Endothelial cell of umbilical vein (primary cell): ENCODE measurements around the gene CLSTN2. TPM values are rescaled to one million over a fixed set of nuclear protein-coding genes. Genes with fewer than 3 reads are reported as not detected.

Experiments
- BruUV-seq: library from RNA; stranded (reverse); fragments of 400-500 nt; replicated peaks from 2 replicates; lab custom pipeline; 2021; lab: Mats Ljungman, UMichigan
- CTCF ChIA-PET: fragments of 300-600, 350-600 bp; sonication (Branson Sonifier 250); formaldehyde crosslinking; loops from one replicate; lab custom pipeline; 2021; ENCODE audit warnings: antibody characterized with exemption, inconsistent platforms; lab: Charles Lee
- POLR2A ChIA-PET: fragments of 300-600, 350-600 bp; sonication (Branson Sonifier 250); formaldehyde crosslinking; loops from one replicate; lab custom pipeline; 2021; ENCODE audit warnings: antibody characterized with exemption, inconsistent platforms; lab: Charles Lee
- DNase-seq: peaks from one replicate; pipeline ENCODE4 v3.0.0-alpha.2; 2011; ENCODE audit warnings: low read depth, low spot score
- FAIRE-seq: peaks from 2 replicates; lab custom pipeline; 2011; peaks lifted over from hg19 to GRCh38; lab: Jason Lieb, UNC
- H2AFZ ChIP-seq: 2 replicates; pipeline ENCODE4 v1.6.0; 2012; ENCODE audit warnings: low read depth, low read length, control low read depth, inconsistent platforms
- H3K27ac ChIP-seq: 2 replicates; pipeline ENCODE4 v1.5.1; 2011; ENCODE audit warnings: low read depth, mild to moderate bottlenecking, control low read depth, low read length, moderate library complexity; ENCODE audit not compliant: insufficient read depth
- H3K27me3 ChIP-seq, 2 experiments: 2 replicates each; pipeline versions ENCODE4 v1.6.0 to v1.6.1; 2011; ENCODE audit warnings: low read length in 2 of 2, mixed read lengths in 1 of 2; ENCODE audit not compliant: control insufficient read depth in 2 of 2, insufficient read depth in 2 of 2
- H3K36me3 ChIP-seq, 2 experiments: 2 replicates in 1 of 2; 3 replicates in 1 of 2; pipeline ENCODE4 v1.5.1; 2011; ENCODE audit warnings: low read length in 2 of 2, mild to moderate bottlenecking in 1 of 2, moderate library complexity in 1 of 2; ENCODE audit not compliant: control insufficient read depth in 2 of 2, insufficient read depth in 2 of 2; ENCODE audit errors: extremely low read depth in 1 of 2
- H3K4me1 ChIP-seq: 3 replicates; pipeline ENCODE4 v1.5.1; 2011; ENCODE audit warnings: mild to moderate bottlenecking, low read length; ENCODE audit not compliant: control insufficient read depth, insufficient read depth; ENCODE audit errors: extremely low read depth
- H3K4me2 ChIP-seq: 2 replicates; pipeline ENCODE4 v1.6.1; 2011; ENCODE audit warnings: low read length, control low read depth, mixed read lengths; ENCODE audit not compliant: insufficient read depth
- H3K4me3 ChIP-seq, 3 experiments: fragments of 200-600 bp in 1 of 3; sonication (generic), shearing (Covaris generic) in 1 of 3; replicated peaks in 1 of 3; 2 replicates each; pipeline ENCODE4 v1.5.1; 2011 to 2016; ENCODE audit warnings: control low read depth in 3 of 3, low read length in 3 of 3, mild to moderate bottlenecking in 2 of 3, inconsistent platforms in 1 of 3, low read depth in 1 of 3, moderate library complexity in 1 of 3; ENCODE audit not compliant: insufficient read depth in 1 of 3
- H3K79me2 ChIP-seq: 2 replicates; pipeline ENCODE4 v1.6.0; 2012; ENCODE audit warnings: low read length, inconsistent platforms; ENCODE audit not compliant: control insufficient read depth, insufficient read depth
- H3K9ac ChIP-seq: replicated peaks from 2 replicates; pipeline ENCODE3; 2011; ENCODE audit warnings: low read length, control low read depth; ENCODE audit not compliant: insufficient read depth; ENCODE audit errors: extremely low read depth
- H3K9me1 ChIP-seq: replicated peaks from 3 replicates; pipeline ENCODE4 v1.6.0; 2011; ENCODE audit warnings: mild to moderate bottlenecking, low read length; ENCODE audit not compliant: control insufficient read depth, insufficient read depth; ENCODE audit errors: extremely low read depth
- H3K9me3 ChIP-seq: replicated peaks from 2 replicates; pipeline ENCODE4 v1.5.1; 2012; ENCODE audit warnings: low read length, inconsistent platforms; ENCODE audit not compliant: control insufficient read depth, insufficient read depth
- H4K20me1 ChIP-seq: replicated peaks from 2 replicates; pipeline ENCODE3; 2011; ENCODE audit warnings: mild to moderate bottlenecking, low read length; ENCODE audit not compliant: control insufficient read depth, insufficient read depth; ENCODE audit errors: extremely low read depth
- CTCF ChIP-seq, 2 donors: IDR thresholded peaks; 1 replicate in 1 of 2; 2 replicates in 1 of 2; pipeline ENCODE4 v1.5.1; 2011; ENCODE audit warnings: low read length in 2 of 2, mild to moderate bottlenecking in 2 of 2, moderate library complexity in 2 of 2, control low read depth in 1 of 2, inconsistent platforms in 1 of 2, low read depth in 1 of 2; ENCODE audit not compliant: insufficient read depth in 1 of 2; ENCODE audit errors: extremely low read depth in 1 of 2
- EZH2 ChIP-seq: IDR thresholded peaks from 2 replicates; pipeline ENCODE4 v1.6.1; 2012; ENCODE audit warnings: borderline replicate concordance, low read depth, mild to moderate bottlenecking, moderate library complexity, low read length, inconsistent platforms; ENCODE audit not compliant: severe bottlenecking
- FOS ChIP-seq: IDR thresholded peaks from 2 replicates; pipeline ENCODE4 v1.6.1; 2011; ENCODE audit warnings: mild to moderate bottlenecking, low read length, moderate library complexity, borderline replicate concordance; ENCODE audit not compliant: insufficient read depth
- GATA2 ChIP-seq: IDR thresholded peaks from 2 replicates; pipeline ENCODE4 v1.7.0; 2011; ENCODE audit warnings: low read depth, mild to moderate bottlenecking, moderate library complexity, mixed read lengths, low read length; ENCODE audit not compliant: insufficient read length, insufficient read depth
- JUN ChIP-seq: IDR thresholded peaks from 2 replicates; pipeline ENCODE4 v1.6.1; 2011; ENCODE audit warnings: borderline replicate concordance, low read depth; ENCODE audit not compliant: insufficient read length, insufficient read depth
- MAX ChIP-seq: IDR thresholded peaks from 2 replicates; pipeline ENCODE4 v1.6.1; 2011; ENCODE audit not compliant: insufficient read depth, insufficient read length
- MYC ChIP-seq: IDR thresholded peaks from one replicate; pipeline ENCODE4 v1.6.1; 2011; ENCODE audit warnings: mild to moderate bottlenecking, low read depth, low read length
- POLR2A ChIP-seq: IDR thresholded peaks from 2 replicates; pipeline ENCODE4 v1.6.1; 2012; ENCODE audit warnings: low read depth, mild to moderate bottlenecking, control low read depth, low read length
- POLR2AphosphoS5 ChIP-seq: IDR thresholded peaks from 2 replicates; pipeline ENCODE4 v1.6.1; 2012; ENCODE audit warnings: low read depth, mild to moderate bottlenecking, control low read depth, low read length, moderate library complexity; ENCODE audit not compliant: insufficient read depth
- dilution Hi-C: fragments of 300-500 bp; cut with MboI; formaldehyde crosslinking; loops from one replicate; pipeline ENCODE4 v1.15.0; 2019; ENCODE audit warnings: low sequenced_read_pairs; ENCODE audit not compliant: extremely low pct_ligation_motif_present
- intact Hi-C: fragments of 100-400 bp; cut with micrococcal nuclease; formaldehyde crosslinking; loops from one replicate; pipeline ENCODE4 v1.10.0; 2022
- polyA plus RNA-seq, 4 experiments: library from polyadenylated mRNA; depleted of rRNA in 3 of 4; stranded (reverse) in 3 of 4; unstranded in 1 of 4; fragments of >200 nt; gene quantifications; 2 replicates each; pipeline versions ENCODE4 v1.2.1 to v1.2.3, GENCODE V29; 2011 to 2012; ENCODE audit warnings: missing spikeins in 1 of 4
- total RNA-seq: library from RNA; stranded (reverse); gene quantifications from 2 replicates; pipeline ENCODE4 v1.2.3, GENCODE V29; 2021

CLSTN2 gene
- total and polyA plus RNA-seq, 2 donors (not counting 3 experiments of a cell fraction or from before 2014, with no cell fraction given) = 0.26 to 0.38 TPM

GRCh38 chr3:140530603-140531002 is 595.6 kb downstream of the CLSTN2 start:
- intact Hi-C loops (no loop called here), dilution Hi-C loops (no loop called here)
- Histone ChIP-seq H3K27me3 (no peaks in the 10 kb centered on the region), H3K9me1 (no peaks in the 10 kb centered on the region), H3K36me3 (no peaks in the 10 kb centered on the region), H3K79me2 (no peaks in the 10 kb centered on the region), H3K9me3 (no peaks in the 10 kb centered on the region), H3K4me3 (no peak overlapping the region), H4K20me1 (no peaks in the 10 kb centered on the region), H3K9ac (no peak overlapping the region), H3K27ac (no peak overlapping the region), H2AFZ (no peak overlapping the region), H3K4me2 (no peak overlapping the region), H3K4me1 (no peaks in the 10 kb centered on the region)
- no TSS peak for BruUV-seq
- POLR2A ChIA-PET = no interaction called here
- TF ChIP-seq FOS = no peak
- TF ChIP-seq MYC = no peak
- no peak for TF ChIP-seq GATA2
- no peak for TF ChIP-seq POLR2A
- TF ChIP-seq MAX = no peak
- no peak for TF ChIP-seq EZH2
- TF ChIP-seq POLR2AphosphoS5 = no peak
- no peak for TF ChIP-seq CTCF (IDR thresholded peaks at IDR 0.05; ENCODE audit: extremely low read depth in 1 of 2, insufficient read depth in 1 of 2, low read depth in 1 of 2, low read length in 2 of 2)
- TF ChIP-seq JUN = no peak
- no peak for FAIRE-seq
- DNase-seq = no peak
- CTCF ChIA-PET = no interaction called here
